Measurements from ENCODE around the gene TOB1. TPM values are rescaled to one million over a fixed set of nuclear protein-coding genes. Genes with fewer than 3 reads are reported as not detected.
A peak's percentile ranks its signal among the peaks of the same experiment; 100 is the strongest.

Gene TOB1
- total RNA-seq, 1 donor from 2014 or later = 43.9 TPM

DNA sequence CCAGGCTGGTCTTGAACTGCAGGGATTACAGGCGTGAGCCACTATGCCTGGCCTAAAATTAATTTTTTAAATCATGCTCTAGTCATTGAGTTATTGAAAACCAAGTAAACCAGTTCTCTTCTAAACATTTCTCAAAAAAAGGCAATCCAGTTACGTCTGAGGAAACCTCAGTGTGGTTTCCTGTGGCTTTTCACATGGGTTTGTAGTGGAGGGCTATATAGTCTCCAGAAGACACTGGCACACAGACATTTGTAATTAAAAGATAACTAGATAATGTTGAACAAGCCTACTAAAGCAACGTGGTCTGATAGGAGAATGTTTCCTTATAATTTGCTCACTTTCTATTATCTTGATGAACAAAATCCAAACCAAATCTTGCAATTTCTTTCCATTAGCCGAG is 5.2 kb upstream of the TOB1 start:
- Mint-ChIP-seq H3K36me3 (ENCODE audit: insufficient read depth) (no peaks in the 10 kb centered on the region), H3K4me3 (ENCODE audit: low read depth) (no peak overlapping the region), H3K27me3 (no peaks in the 10 kb centered on the region), H3K27ac (no peak overlapping the region), H3K4me1 (ENCODE audit: low read depth) (peaks cover 19% of the 10 kb centered on the region), H3K9me3 (ENCODE audit: low read depth) (no peaks in the 10 kb centered on the region)
- TF ChIP-seq, protein P1, sequence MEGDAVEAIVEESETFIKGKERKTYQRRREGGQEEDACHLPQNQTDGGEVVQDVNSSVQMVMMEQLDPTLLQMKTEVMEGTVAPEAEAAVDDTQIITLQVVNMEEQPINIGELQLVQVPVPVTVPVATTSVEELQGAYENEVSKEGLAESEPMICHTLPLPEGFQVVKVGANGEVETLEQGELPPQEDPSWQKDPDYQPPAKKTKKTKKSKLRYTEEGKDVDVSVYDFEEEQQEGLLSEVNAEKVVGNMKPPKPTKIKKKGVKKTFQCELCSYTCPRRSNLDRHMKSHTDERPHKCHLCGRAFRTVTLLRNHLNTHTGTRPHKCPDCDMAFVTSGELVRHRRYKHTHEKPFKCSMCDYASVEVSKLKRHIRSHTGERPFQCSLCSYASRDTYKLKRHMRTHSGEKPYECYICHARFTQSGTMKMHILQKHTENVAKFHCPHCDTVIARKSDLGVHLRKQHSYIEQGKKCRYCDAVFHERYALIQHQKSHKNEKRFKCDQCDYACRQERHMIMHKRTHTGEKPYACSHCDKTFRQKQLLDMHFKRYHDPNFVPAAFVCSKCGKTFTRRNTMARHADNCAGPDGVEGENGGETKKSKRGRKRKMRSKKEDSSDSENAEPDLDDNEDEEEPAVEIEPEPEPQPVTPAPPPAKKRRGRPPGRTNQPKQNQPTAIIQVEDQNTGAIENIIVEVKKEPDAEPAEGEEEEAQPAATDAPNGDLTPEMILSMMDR (IDR thresholded peaks at IDR 0.05; ENCODE audit: unreplicated experiment) = no peak
- DNase-seq (ENCODE audit: low spot score, unreplicated experiment) = no peak

DNA sequence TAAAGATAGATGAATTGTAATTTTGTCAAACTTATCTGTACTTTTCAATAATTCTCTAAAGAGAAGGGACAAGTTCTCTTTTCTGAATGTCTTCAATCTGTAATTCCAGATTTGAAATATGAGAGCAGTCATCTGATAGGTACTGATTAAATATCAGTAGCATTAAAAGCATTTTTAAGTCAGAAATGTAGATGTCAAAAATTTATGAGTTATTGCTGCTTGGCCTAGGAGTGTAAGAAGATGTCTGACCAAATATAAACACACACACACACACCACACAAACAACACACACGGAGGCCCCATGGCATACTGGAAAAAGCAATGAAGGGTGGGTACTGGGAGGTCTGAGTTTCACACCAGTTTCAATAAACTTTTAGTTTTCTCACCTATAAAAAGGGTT is 2.4 kb upstream of the TOB1 start:
- Mint-ChIP-seq H3K36me3 (ENCODE audit: insufficient read depth) (no peaks in the 10 kb centered on the region), H3K27me3 (no peaks in the 10 kb centered on the region), H3K9me3 (ENCODE audit: low read depth) (no peaks in the 10 kb centered on the region), H3K4me1 (ENCODE audit: low read depth) (peaks cover 25% of the 10 kb centered on the region), H3K27ac (peak overlapping the region; percentile 100), H3K4me3 (ENCODE audit: low read depth) (peak overlapping the region; percentile 83)
- TF ChIP-seq, protein P1 (IDR thresholded peaks at IDR 0.05; ENCODE audit: unreplicated experiment) = no peak
- no peak for DNase-seq (ENCODE audit: low spot score, unreplicated experiment)

DNA sequence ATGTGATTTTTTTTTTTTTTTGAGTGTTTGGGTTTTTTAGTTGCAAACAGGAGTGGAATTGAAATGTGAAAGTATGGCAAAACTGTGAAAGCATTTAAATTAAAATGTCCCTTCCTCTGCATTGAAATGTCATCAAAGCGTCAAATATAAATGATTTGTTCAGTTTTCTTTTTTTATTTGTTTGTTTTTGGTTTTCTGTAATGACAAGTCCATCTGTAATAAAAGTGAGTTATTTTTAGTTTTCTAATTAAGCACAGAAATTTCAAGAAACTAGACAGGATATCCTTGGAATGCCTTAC is 1.9 kb upstream of the TOB1 start:
- TF ChIP-seq, protein P1 (IDR thresholded peaks at IDR 0.05; ENCODE audit: unreplicated experiment) = no peak
- Mint-ChIP-seq H3K9me3 (ENCODE audit: low read depth) (no peaks in the 10 kb centered on the region), H3K27me3 (no peaks in the 10 kb centered on the region), H3K27ac (peak overlapping the region; percentile 100), H3K4me3 (ENCODE audit: low read depth) (peak overlapping the region; percentile 83), H3K36me3 (ENCODE audit: insufficient read depth) (peaks cover 3% of the 10 kb centered on the region), H3K4me1 (ENCODE audit: low read depth) (peaks cover 30% of the 10 kb centered on the region)
- DNase-seq (ENCODE audit: low spot score, unreplicated experiment) = no peak

DNA sequence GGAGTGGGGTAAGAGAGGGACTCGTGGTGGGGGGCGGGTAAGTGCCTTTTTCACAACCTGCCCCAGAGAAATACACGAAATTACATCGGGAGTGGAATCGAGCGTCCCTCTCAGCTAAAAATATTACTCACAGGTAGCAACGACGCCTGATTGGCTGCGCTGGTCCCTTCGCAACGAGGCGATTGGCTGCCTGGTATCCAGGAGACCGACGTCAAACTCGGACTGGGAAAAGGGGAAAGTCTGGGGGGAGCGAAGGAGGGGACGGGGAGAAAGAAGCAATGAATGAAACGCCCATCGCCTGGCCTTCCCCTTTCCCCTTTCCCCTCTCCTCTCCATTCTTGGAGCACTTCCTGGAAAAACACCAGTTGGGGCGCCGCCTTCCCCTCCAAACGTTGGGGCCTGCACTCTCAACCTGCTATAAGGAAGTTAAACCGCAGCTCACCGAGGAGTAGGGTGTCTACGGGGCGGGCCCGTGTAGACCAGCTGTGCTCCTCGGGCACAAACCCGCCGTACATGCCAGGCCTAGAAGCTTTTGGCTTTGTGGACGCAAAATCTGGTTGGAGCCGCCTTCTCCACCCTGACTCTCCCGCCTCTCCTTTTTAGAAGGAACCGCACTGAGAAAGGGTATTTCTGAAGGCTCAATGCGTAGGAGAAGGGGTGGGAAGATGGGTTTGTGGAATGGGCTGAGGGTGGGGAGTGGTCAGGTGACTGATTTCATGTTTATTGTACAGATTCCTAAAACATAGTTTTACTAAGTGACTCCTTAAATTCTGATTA is 1.4 kb upstream of the TOB1 start:
- Mint-ChIP-seq H3K9me3 (ENCODE audit: low read depth) (no peaks in the 10 kb centered on the region), H3K27ac (peak overlapping the region; percentile 100), H3K4me3 (ENCODE audit: low read depth) (peak overlapping the region; percentile 83)

DNA sequence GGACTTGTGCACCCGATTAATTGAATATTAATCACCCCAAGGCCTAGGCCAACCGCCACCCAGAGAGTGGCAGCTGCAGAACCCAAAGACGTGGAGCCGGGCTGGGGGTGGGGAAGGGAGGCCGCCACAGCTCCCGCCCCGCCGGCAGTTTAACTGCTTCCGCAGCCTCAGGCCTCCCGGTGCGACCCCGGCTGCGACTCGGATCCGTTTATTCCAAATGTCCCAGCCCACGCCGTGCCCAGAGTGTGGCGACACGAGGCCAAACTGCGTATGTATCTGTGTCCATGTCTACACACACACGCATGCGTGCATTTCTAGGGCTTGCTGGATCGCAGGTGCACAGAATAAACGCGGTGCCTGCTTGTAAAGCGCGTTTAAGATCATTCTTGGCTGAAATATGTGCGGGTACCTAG is 802 bp upstream of the TOB1 start:
- TF ChIP-seq, protein P1 (IDR thresholded peaks at IDR 0.05; ENCODE audit: unreplicated experiment) = no peak
- peak overlapping the region; percentile 100 for H3K27ac Mint-ChIP-seq
- H3K9me3 Mint-ChIP-seq (ENCODE audit: low read depth) = no peaks in the 10 kb centered on the region
- no peaks in the 10 kb centered on the region for H3K27me3 Mint-ChIP-seq
- peak overlapping the region; percentile 83 for H3K4me3 Mint-ChIP-seq (ENCODE audit: low read depth)
- peaks cover 33% of the 10 kb centered on the region for H3K4me1 Mint-ChIP-seq (ENCODE audit: low read depth)
- peaks cover 6% of the 10 kb centered on the region for H3K36me3 Mint-ChIP-seq (ENCODE audit: insufficient read depth)
- DNase-seq (ENCODE audit: low spot score, unreplicated experiment) = no peak

More for the DNA sequence above, 1.4 kb upstream of the TOB1 start:
- Mint-ChIP-seq H3K36me3 (ENCODE audit: insufficient read depth) (peaks cover 5% of the 10 kb centered on the region), H3K27me3 (no peaks in the 10 kb centered on the region), H3K4me1 (ENCODE audit: low read depth) (peaks cover 33% of the 10 kb centered on the region)
- TF ChIP-seq, protein P1 (IDR thresholded peaks at IDR 0.05; ENCODE audit: unreplicated experiment) = no peak
- peak; percentile 78 for DNase-seq (ENCODE audit: low spot score, unreplicated experiment)

Data from progenitor cell of endocrine pancreas (in vitro differentiated cells).